Measurements from ENCODE around the gene STARD3. TPM values are rescaled to one million over a fixed set of nuclear protein-coding genes. Genes with fewer than 3 reads are reported as not detected.

Gene STARD3
- total RNA-seq, 4 donors from 2014 or later = 51.7 to 156 (median 83.9) TPM

GRCh38 chr17:39666231-39666600 lies 29.3 kb downstream of the STARD3 start:
- H3K27ac ChIP-seq = no peak overlapping the region
- TF ChIP-seq POLR2AphosphoS5 (IDR thresholded peaks at IDR 0.05) = no peak
- TF ChIP-seq CTCF (IDR thresholded peaks at IDR 0.05) = no peak
- no peak for TF ChIP-seq EP300 (IDR thresholded peaks at IDR 0.05)
- TF ChIP-seq POLR2A (IDR thresholded peaks at IDR 0.05) = no peak
- peaks cover 54% of the 10 kb centered on the region for H3K27me3 ChIP-seq
- H3K4me1 ChIP-seq = peaks cover 72% of the 10 kb centered on the region
- no peaks in the 10 kb centered on the region for H3K9me3 ChIP-seq
- H3K36me3 ChIP-seq = peaks cover 10% of the 10 kb centered on the region
- no peak overlapping the region for H3K4me3 ChIP-seq
- WGBS = 59% methylated on average over 2 of the region's 2 CpGs
- no peak for DNase-seq (ENCODE audit: low spot score in 2 of 2)

- no peak for DNase-seq (ENCODE audit: low spot score in 2 of 2)
- Histone ChIP-seq H3K4me3 (peak overlapping the region; percentile 46), H3K27ac (peak overlapping the region; percentile 47), H3K27me3 (peaks cover 54% of the 10 kb centered on the region), H3K9me3 (no peaks in the 10 kb centered on the region), H3K36me3 (peaks cover 10% of the 10 kb centered on the region), H3K4me1 (peaks cover 74% of the 10 kb centered on the region)
- TF ChIP-seq POLR2A (IDR thresholded peaks at IDR 0.05) (no peak), EP300 (IDR thresholded peaks at IDR 0.05) (no peak), CTCF (IDR thresholded peaks at IDR 0.05) (no peak), POLR2AphosphoS5 (IDR thresholded peaks at IDR 0.05) (no peak)
- 45% methylated on average over 8 of the region's 11 CpGs for WGBS
Observed at GRCh38 chr17:39666601-39667261, 29.8 kb downstream of the STARD3 start.

GRCh38 chr17:39667262-39667944 lies 30.5 kb downstream of the STARD3 start:
- H3K27ac ChIP-seq = peak overlapping the region; percentile 47
- H3K36me3 ChIP-seq = peaks cover 8% of the 10 kb centered on the region
- H3K9me3 ChIP-seq = no peaks in the 10 kb centered on the region
- TF ChIP-seq CTCF (IDR thresholded peaks at IDR 0.05) (no peak), EP300 (IDR thresholded peaks at IDR 0.05) (no peak), POLR2AphosphoS5 (IDR thresholded peaks at IDR 0.05) (no peak), POLR2A (IDR thresholded peaks at IDR 0.05) (no peak)
- WGBS = 9% methylated on average over 8 of the region's 49 CpGs
- H3K27me3 ChIP-seq = peaks cover 54% of the 10 kb centered on the region
- peak overlapping the region; percentile 46 for H3K4me3 ChIP-seq
- no peak for DNase-seq (ENCODE audit: low spot score in 2 of 2)
- peaks cover 73% of the 10 kb centered on the region for H3K4me1 ChIP-seq

GRCh38 chr17:39667945-39668924 lies 31.3 kb downstream of the STARD3 start, which contains the start of gene PNMT:
TSS of gene PNMT (plus strand) at chr17:39668453. CDS start at chr17:39668476, 23 bp downstream.
- Histone ChIP-seq H3K4me3 (peak within 1 kb of the TSS; percentile 46), H3K27ac (peak within 1 kb of the TSS; percentile 47), H3K4me1 (peaks cover 66% of the 10 kb centered on the region), H3K9me3 (no peaks in the 10 kb centered on the region), H3K27me3 (peaks cover 54% of the 10 kb centered on the region), H3K36me3 (peaks cover under 1% of the 10 kb centered on the region)
- no peak for DNase-seq (ENCODE audit: low spot score in 2 of 2)
- TF ChIP-seq CTCF (IDR thresholded peaks at IDR 0.05) (peak; percentile 23 to 66), POLR2A (IDR thresholded peaks at IDR 0.05) (no peak), POLR2AphosphoS5 (IDR thresholded peaks at IDR 0.05) (no peak), EP300 (IDR thresholded peaks at IDR 0.05) (no peak)
- WGBS = 3% methylated on average over 48 of the region's 85 CpGs
